ENCODE measurements around the gene TMEM51. TPM values are rescaled to one million over a fixed set of nuclear protein-coding genes. Genes with fewer than 3 reads are reported as not detected.

TMEM51 gene
- total and polyA plus RNA-seq, 9 of the 15 experiments (the other 6 are each of a cell fraction or from before 2014, with no cell fraction given): 0.06 to 1.4 (median 0.58) TPM

GRCh38 chr1:15258833-15259621, 105.5 kb downstream of the TMEM51 start (continued):
- TF ChIP-seq CBFA2T3 (IDR thresholded peaks at IDR 0.05) (peak; percentile 48), ZFP36 (IDR thresholded peaks at IDR 0.05; ENCODE audit: low read depth, low read length, partially characterized antibody) (no peak), RBM14 (IDR thresholded peaks at IDR 0.05; ENCODE audit: borderline replicate concordance, insufficient read depth, low read depth, low read length) (no peak), HDAC1 (IDR thresholded peaks at IDR 0.05) (no peak), ILF3 (IDR thresholded peaks at IDR 0.05; ENCODE audit: borderline replicate concordance) (no peak), ZNF707 (CRISPR knock-in tag; conservative IDR thresholded peaks at IDR 0.05) (no peak), PREB (CRISPR knock-in tag; IDR thresholded peaks at IDR 0.05) (no peak), ZNF175 (CRISPR knock-in tag; IDR thresholded peaks at IDR 0.05; ENCODE audit: low read depth) (no peak), ZNF639 (CRISPR knock-in tag; conservative IDR thresholded peaks at IDR 0.05 in 1 of 2, IDR thresholded peaks at IDR 0.05 in 1 of 2) (0 out of 4 replicates have a peak, but pooled peaks of 1 of the 2 experiments have one; percentile 45), HMBOX1 (IDR thresholded peaks at IDR 0.05) (peak; percentile 97), SNAPC5 (CRISPR knock-in tag; IDR thresholded peaks at IDR 0.05) (no peak), TFAP4 (CRISPR knock-in tag; IDR thresholded peaks at IDR 0.05; ENCODE audit: borderline replicate concordance) (no peak), ZNF407 (IDR thresholded peaks at IDR 0.05; ENCODE audit: low read depth) (no peak)
